ENCODE data around the gene ADO. TPM values are rescaled to one million over a fixed set of nuclear protein-coding genes. Genes with fewer than 3 reads are reported as not detected.

Gene ADO
- total and polyA plus RNA-seq, 10 of the 15 experiments (the other 5 are each of a cell fraction or from before 2014, with no cell fraction given) = 4.3 to 44.6 (median 18.7) TPM

- TF ChIP-seq TAF1 (IDR thresholded peaks at IDR 0.05; ENCODE audit: borderline replicate concordance, low read depth, low read length) = no peak
- TF ChIP-seq RELB (IDR thresholded peaks at IDR 0.05; ENCODE audit: low read depth) = 0 out of 2 replicates have a peak, but pooled peaks have one; percentile 15
- TF ChIP-seq BHLHE40 (IDR thresholded peaks at IDR 0.05; ENCODE audit: borderline replicate concordance in 1 of 2, low read depth in 2 of 2, low read length in 1 of 2) = peak in 1 of 2 experiments; percentile 25; a peak in 1 of 4 replicates
- TF ChIP-seq EP300 (IDR thresholded peaks at IDR 0.05; ENCODE audit: borderline replicate concordance in 1 of 2, control insufficient read depth in 1 of 2, low read depth in 2 of 2, low read length in 2 of 2) = peak in 1 of 2 experiments; percentile 66; a peak in 2 of 4 replicates
- peak; percentile 44 to 57; a peak in 2 of 4 replicates for TF ChIP-seq IKZF2 (IDR thresholded peaks at IDR 0.05)
- peak; percentile 41; the same call in 1 of the 3 replicates for TF ChIP-seq POU2F2 (IDR thresholded peaks at IDR 0.05; ENCODE audit: borderline replicate concordance, low read depth, low read length)
- no peak for TF ChIP-seq SP1 (IDR thresholded peaks at IDR 0.05; ENCODE audit: low read depth, low read length)
- TF ChIP-seq CREB1 (IDR thresholded peaks at IDR 0.05; ENCODE audit: low read depth) = peak; percentile 71
- TF ChIP-seq, protein P1, sequence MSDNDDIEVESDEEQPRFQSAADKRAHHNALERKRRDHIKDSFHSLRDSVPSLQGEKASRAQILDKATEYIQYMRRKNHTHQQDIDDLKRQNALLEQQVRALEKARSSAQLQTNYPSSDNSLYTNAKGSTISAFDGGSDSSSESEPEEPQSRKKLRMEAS (IDR thresholded peaks at IDR 0.05; ENCODE audit: low read depth, low read length) = no peak
- TF ChIP-seq IKZF1 (conservative IDR thresholded peaks at IDR 0.05) = peak; percentile 37
- peak; percentile 17 for TF ChIP-seq MEF2B (IDR thresholded peaks at IDR 0.05; ENCODE audit: partially characterized antibody, poor library complexity, severe bottlenecking)
Measured at GRCh38 chr10:62842983-62843382, 38.5 kb downstream of the ADO start (continued).
